Measurements from ENCODE around the gene GPC5. TPM values are rescaled to one million over a fixed set of nuclear protein-coding genes. Genes with fewer than 3 reads are reported as not detected.

Gene GPC5
- total and polyA plus RNA-seq, 2 of the 8 experiments (the other 6 are each of a cell fraction or from before 2014, with no cell fraction given): 0.20 to 0.39 TPM

GRCh38 chr13:92461402-92461801 lies 1063.0 kb downstream of the GPC5 start (continued):
- TF ChIP-seq CHD7 (IDR thresholded peaks at IDR 0.05; ENCODE audit: insufficient replicate concordance, low read length) (no peak), E2F6 (IDR thresholded peaks at IDR 0.05) (no peak), HDAC2 (IDR thresholded peaks at IDR 0.05; ENCODE audit: borderline replicate concordance in 1 of 2, low read depth in 2 of 2, low read length in 2 of 2) (no peak), BRCA1 (IDR thresholded peaks at IDR 0.05; ENCODE audit: low read depth, low read length) (no peak), TAF1 (IDR thresholded peaks at IDR 0.05; ENCODE audit: low read depth, low read length) (no peak), NANOG (IDR thresholded peaks at IDR 0.05; ENCODE audit: insufficient read depth, low read depth, low read length, poor library complexity, severe bottlenecking) (no peak), CHD2 (IDR thresholded peaks at IDR 0.05; ENCODE audit: low read length) (no peak), GABPA (IDR thresholded peaks at IDR 0.05; ENCODE audit: borderline replicate concordance, insufficient read depth, low read length) (no peak), BCL11A (IDR thresholded peaks at IDR 0.05; ENCODE audit: low read depth in 2 of 2, low read length in 2 of 2) (no peak), BACH1 (IDR thresholded peaks at IDR 0.05; ENCODE audit: low read length) (no peak), NRF1 (IDR thresholded peaks at IDR 0.05; ENCODE audit: low read depth, low read length) (no peak)

Data from H1 (cell line).